ENCODE results near the gene CEPT1. TPM values are rescaled to one million over a fixed set of nuclear protein-coding genes. Genes with fewer than 3 reads are reported as not detected.

CEPT1 gene
- total RNA-seq, 1 experiment from 2014 or later = 33.6 TPM

DNA sequence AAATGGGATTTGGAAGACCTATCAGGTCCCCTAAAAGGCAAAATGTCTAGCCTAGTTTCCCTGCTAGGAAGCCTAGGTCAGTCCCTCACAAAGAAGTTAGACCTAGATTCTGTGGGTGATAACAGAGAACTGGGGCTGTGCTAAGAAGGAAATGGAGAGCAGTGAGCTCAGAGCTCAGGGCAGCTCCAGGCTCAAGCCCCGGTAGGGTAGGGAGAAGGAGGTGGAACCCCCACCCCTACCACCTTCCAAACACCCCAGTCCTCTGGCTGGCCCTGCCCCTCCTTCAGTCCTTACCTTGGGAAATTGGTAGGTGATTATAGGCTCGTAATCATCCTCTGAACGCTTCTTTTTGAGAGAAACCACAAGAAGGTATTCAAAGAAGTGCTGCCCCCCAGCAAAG, 59.3 kb downstream of the CEPT1 start:
- H3K36me3 ChIP-seq (ENCODE audit: low read depth) = 0 out of 2 replicates have a peak, but pooled peaks cover 12% of the 10 kb centered on the region
- peaks cover 46% of the 10 kb centered on the region for H3K4me1 ChIP-seq (replicated peaks; ENCODE audit: insufficient read depth)
- no peak overlapping the region for H3K27ac ChIP-seq
- H3K27me3 ChIP-seq (ENCODE audit: insufficient read depth, low read depth) = no peaks in the 10 kb centered on the region
- no peak overlapping the region for H2AFZ ChIP-seq
- H3F3A ChIP-seq (ENCODE audit: insufficient read depth, low read depth) = peaks cover 18% of the 10 kb centered on the region
- TF ChIP-seq, protein P1, sequence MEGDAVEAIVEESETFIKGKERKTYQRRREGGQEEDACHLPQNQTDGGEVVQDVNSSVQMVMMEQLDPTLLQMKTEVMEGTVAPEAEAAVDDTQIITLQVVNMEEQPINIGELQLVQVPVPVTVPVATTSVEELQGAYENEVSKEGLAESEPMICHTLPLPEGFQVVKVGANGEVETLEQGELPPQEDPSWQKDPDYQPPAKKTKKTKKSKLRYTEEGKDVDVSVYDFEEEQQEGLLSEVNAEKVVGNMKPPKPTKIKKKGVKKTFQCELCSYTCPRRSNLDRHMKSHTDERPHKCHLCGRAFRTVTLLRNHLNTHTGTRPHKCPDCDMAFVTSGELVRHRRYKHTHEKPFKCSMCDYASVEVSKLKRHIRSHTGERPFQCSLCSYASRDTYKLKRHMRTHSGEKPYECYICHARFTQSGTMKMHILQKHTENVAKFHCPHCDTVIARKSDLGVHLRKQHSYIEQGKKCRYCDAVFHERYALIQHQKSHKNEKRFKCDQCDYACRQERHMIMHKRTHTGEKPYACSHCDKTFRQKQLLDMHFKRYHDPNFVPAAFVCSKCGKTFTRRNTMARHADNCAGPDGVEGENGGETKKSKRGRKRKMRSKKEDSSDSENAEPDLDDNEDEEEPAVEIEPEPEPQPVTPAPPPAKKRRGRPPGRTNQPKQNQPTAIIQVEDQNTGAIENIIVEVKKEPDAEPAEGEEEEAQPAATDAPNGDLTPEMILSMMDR (conservative IDR thresholded peaks at IDR 0.05) = no peak
- TF ChIP-seq EZH2 (IDR thresholded peaks at IDR 0.05; ENCODE audit: low read depth) = no peak
- no peaks in the 10 kb centered on the region for H3K9me3 ChIP-seq (ENCODE audit: insufficient read depth, low read depth)
- POLR2A ChIA-PET (ENCODE audit: unreplicated experiment) = no interaction called here
- BruUV-seq (replicated peaks) = no TSS peak
- DNase-seq = no peak
- no peaks in the 10 kb centered on the region for H3K9me2 ChIP-seq (ENCODE audit: insufficient read depth)
- no peaks in the 10 kb centered on the region for H4K20me1 ChIP-seq (ENCODE audit: insufficient read depth)
- no peak overlapping the region for H3K4me2 ChIP-seq
- CTCF ChIA-PET = no interaction called here
- no peak overlapping the region for H3K4me3 ChIP-seq
- H3K79me2 ChIP-seq (ENCODE audit: low read depth) = peaks cover 31% of the 10 kb centered on the region
- intact Hi-C loops (cut with micrococcal nuclease; ENCODE audit: unreplicated experiment) = no loop called here

DNA sequence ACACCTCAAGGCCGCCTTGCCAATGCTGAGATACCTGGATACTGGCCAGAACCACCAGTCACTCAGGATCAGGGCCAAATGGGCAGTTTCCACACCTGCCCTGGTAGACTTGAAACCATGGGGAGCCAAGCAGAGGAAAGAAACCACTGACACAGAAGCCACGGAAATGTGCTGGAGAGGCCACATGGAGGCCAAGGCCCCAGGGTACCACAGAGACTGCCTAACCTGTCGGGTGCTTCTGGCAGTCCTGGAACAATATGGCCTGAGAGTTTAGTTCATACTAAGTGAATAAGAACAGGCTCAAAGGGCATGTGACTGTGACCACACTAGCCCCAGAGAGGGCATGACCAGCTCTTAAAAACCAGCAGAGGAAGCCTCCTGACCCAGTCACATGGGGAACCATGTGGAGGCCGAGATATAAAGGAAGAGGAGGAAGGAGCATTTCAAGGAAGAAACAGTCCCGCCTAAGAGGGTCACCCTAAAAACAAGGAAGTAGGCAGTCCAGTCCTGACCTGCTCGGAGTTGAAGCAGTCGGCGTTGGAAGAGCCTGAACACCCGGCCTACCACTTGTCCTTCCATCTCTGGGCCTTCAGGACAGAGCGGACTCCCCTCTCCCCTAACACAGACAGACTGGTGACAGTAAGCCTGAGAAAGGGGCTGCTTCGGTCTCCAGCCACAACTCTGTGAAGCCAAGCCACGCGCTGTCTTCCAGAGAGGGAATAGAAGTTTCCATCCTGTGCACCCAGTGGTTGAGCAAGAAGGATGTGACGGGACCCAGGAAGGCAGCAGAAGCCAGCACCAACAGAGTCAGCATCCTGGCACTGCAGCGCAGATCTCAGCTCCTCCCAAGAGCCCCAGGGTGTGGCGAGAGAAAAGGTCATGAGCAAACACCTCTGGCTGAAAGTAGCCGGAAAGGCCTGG, 60.1 kb downstream of the CEPT1 start, which contains the start of gene DENND2D:
Gene DENND2D (minus strand): TSS at position 766 of the 921 bp plus-strand sequence. CDS start 187 bp downstream, at position 579.
- Histone ChIP-seq H3K4me3 (no peak within 1 kb of the TSS), H4K20me1 (ENCODE audit: insufficient read depth) (no peaks in the 10 kb centered on the region), H3K4me2 (peak within 1 kb of the TSS; percentile 95), H3K27ac (peak within 1 kb of the TSS; percentile 84), H3F3A (ENCODE audit: insufficient read depth, low read depth) (peaks cover 26% of the 10 kb centered on the region), H3K9me2 (ENCODE audit: insufficient read depth) (no peaks in the 10 kb centered on the region), H3K79me2 (ENCODE audit: low read depth) (peaks cover 31% of the 10 kb centered on the region), H3K36me3 (ENCODE audit: low read depth) (0 out of 2 replicates have a peak, but pooled peaks cover 11% of the 10 kb centered on the region), H3K9me3 (ENCODE audit: insufficient read depth, low read depth) (no peaks in the 10 kb centered on the region; the same call in 1 of the 2 replicates), H3K4me1 (replicated peaks; ENCODE audit: insufficient read depth) (peaks cover 49% of the 10 kb centered on the region), H2AFZ (no peak within 1 kb of the TSS), H3K27me3 (ENCODE audit: insufficient read depth, low read depth) (no peaks in the 10 kb centered on the region)
- TF ChIP-seq, protein P1 (conservative IDR thresholded peaks at IDR 0.05) = no peak
- no peak for TF ChIP-seq EZH2 (IDR thresholded peaks at IDR 0.05; ENCODE audit: low read depth)
- DNase-seq = peak; percentile 35 to 73
- ChIA-PET POLR2A (ENCODE audit: unreplicated experiment) (no interaction called here), CTCF (no interaction called here)
- BruUV-seq (replicated peaks) = no TSS peak
- intact Hi-C loops (cut with micrococcal nuclease; ENCODE audit: unreplicated experiment) = no loop called here

DNA sequence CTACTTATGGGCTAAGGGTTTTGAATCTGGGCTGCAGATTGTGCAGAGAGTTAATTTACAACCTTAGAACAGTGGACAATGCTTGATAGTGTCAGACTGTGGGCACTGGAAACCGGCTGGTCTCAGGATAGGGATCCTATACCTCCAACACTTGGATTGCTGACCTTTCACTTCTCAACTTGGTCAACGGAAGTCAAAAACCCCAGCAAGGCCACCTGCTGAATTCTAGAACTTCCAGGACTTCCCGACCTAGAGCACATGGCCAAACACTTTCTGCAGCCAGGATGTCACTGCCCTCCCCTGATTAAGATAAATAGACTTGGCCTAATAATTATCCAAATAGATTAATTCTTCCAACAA, 60.8 kb downstream of the CEPT1 start:
- Histone ChIP-seq H3K9me3 (ENCODE audit: insufficient read depth, low read depth) (no peaks in the 10 kb centered on the region; the same call in 1 of the 2 replicates), H2AFZ (no peak overlapping the region), H3K4me3 (no peak overlapping the region), H3F3A (ENCODE audit: insufficient read depth, low read depth) (peaks cover 29% of the 10 kb centered on the region), H3K36me3 (ENCODE audit: low read depth) (0 out of 2 replicates have a peak, but pooled peaks cover 11% of the 10 kb centered on the region), H3K9me2 (ENCODE audit: insufficient read depth) (no peaks in the 10 kb centered on the region), H4K20me1 (ENCODE audit: insufficient read depth) (no peaks in the 10 kb centered on the region), H3K27ac (peak overlapping the region; percentile 84; the same call in 1 of the 2 replicates), H3K27me3 (ENCODE audit: insufficient read depth, low read depth) (no peaks in the 10 kb centered on the region), H3K79me2 (ENCODE audit: low read depth) (peaks cover 31% of the 10 kb centered on the region), H3K4me2 (peak overlapping the region; percentile 95), H3K4me1 (replicated peaks; ENCODE audit: insufficient read depth) (peaks cover 49% of the 10 kb centered on the region)
- no peak for DNase-seq
- CTCF ChIA-PET = no interaction called here
- BruUV-seq (replicated peaks) = no TSS peak
- TF ChIP-seq, protein P1 (conservative IDR thresholded peaks at IDR 0.05) = no peak
- TF ChIP-seq EZH2 (IDR thresholded peaks at IDR 0.05; ENCODE audit: low read depth) = no peak
- POLR2A ChIA-PET (ENCODE audit: unreplicated experiment) = no interaction called here
- intact Hi-C loops (cut with micrococcal nuclease; ENCODE audit: unreplicated experiment) = no loop called here
